Heart right ventricle (tissue), 16 donors: ENCODE measurements around the gene ATP10A. TPM values are rescaled to one million over a fixed set of nuclear protein-coding genes. Genes with fewer than 3 reads are reported as not detected.
"Not testable (repeated sequence)": the region's sequence is repeated elsewhere in the genome, so short reads cannot be mapped to it uniquely, and the experiment has no call there.

Experiments
- ATAC-seq, 8 donors: fragments of 200-7000 bp; cut with Tn5 transposase; one replicate each; pipeline ENCODE4 v1.9.1; 2020; ENCODE audit warnings: mild to moderate bottlenecking in 8 of 8, moderate library complexity in 8 of 8, moderate number of reproducible peaks in 1 of 8
- DNase-seq, 2 donors: peaks; one replicate each; pipeline ENCODE4 v3.0.0-alpha.2; 2020
- H3K27ac ChIP-seq, 10 donors: fragments of 200-600 bp; sonication (generic) in 2 of 10; one replicate each; pipeline versions ENCODE4 v1.5.0 to v1.8.0; 2020 to 2022; ENCODE audit warnings: mild to moderate bottlenecking in 3 of 10
- H3K27me3 ChIP-seq, 7 donors: fragments of 200-600 bp; one replicate each; pipeline ENCODE4 v1.8.0; 2021 to 2022; ENCODE audit warnings: mild to moderate bottlenecking in 2 of 7
- H3K36me3 ChIP-seq, 9 donors: fragments of 200-600 bp; sonication (generic) in 1 of 9; one replicate each; pipeline versions ENCODE4 v1.5.0 to v1.8.0; 2020 to 2022; ENCODE audit warnings: mild to moderate bottlenecking in 2 of 9
- H3K4me1 ChIP-seq, 9 donors: fragments of 200-600 bp; sonication (generic) in 1 of 9; one replicate each; pipeline versions ENCODE4 v1.5.0 to v1.8.0; 2020 to 2022; ENCODE audit warnings: mild to moderate bottlenecking in 4 of 9
- H3K4me3 ChIP-seq, 10 donors: fragments of 200-600 bp; sonication (generic) in 2 of 10; one replicate each; pipeline versions ENCODE4 v1.5.0 to v1.8.0; 2020 to 2022; ENCODE audit warnings: mild to moderate bottlenecking in 7 of 10, moderate library complexity in 2 of 10
- H3K9me3 ChIP-seq, 11 donors: fragments of 200-600 bp in 10 of 11; sonication (generic) in 2 of 11; one replicate each; pipeline versions ENCODE4 v1.5.0 to v1.8.0; 2013 to 2022; ENCODE audit warnings: mild to moderate bottlenecking in 2 of 11, control low read depth in 1 of 11, moderate library complexity in 1 of 11
- CTCF ChIP-seq, 9 donors: fragments of 200-600 bp; sonication (generic) in 2 of 9; IDR thresholded peaks; one replicate each; pipeline versions ENCODE4 v1.5.0 to v1.8.0; 2021 to 2022; ENCODE audit warnings: antibody characterized with exemption in 9 of 9, mild to moderate bottlenecking in 5 of 9, moderate library complexity in 1 of 9
- WGBS, 2 donors: extraction: QIAGEN DNeasy Blood & Tissue Kit; methylation state at CpG; one replicate each; pipeline ENCODE4 v1.1.7; 2013; ENCODE audit warnings: inconsistent platforms in 1 of 2; 5-methylcytosine and 5-hydroxymethylcytosine counted together
- intact Hi-C, 10 donors: fragments of 100-400 bp; cut with DNase I; formaldehyde crosslinking; loops; one replicate each; pipeline versions ENCODE4 v1.11.1 to v1.14.2; 2022
- polyA plus RNA-seq, 2 donors: library from polyadenylated mRNA; stranded (reverse); fragments of 200-250 nt; gene quantifications; one replicate each; pipeline ENCODE4 v1.2.3, GENCODE V29; 2013
- total RNA-seq, 10 donors: library from RNA; stranded (reverse); fragmentation: NEBNext Ultra II Directional in 3 of 10; extraction: Animal tissue kit (Norgen Biotek cat#: 25700) in 3 of 10; gene quantifications; one replicate each; pipeline versions ENCODE4 v1.2.1 to v1.2.4, GENCODE V29; 2021 to 2023
- donor health status: Arrhythmogenic right ventricular cardiomyopathy.
- donor health status: ischemic (EF 13 %, LVEDD 7.1; RV severe dilation, severe dysfunction).
- donor health status: healthy with polysubstance abuse.
- donor health status: DM: no; HTN: yes; CAD: no.
- donor health status: DM: no; HTN: no; CAD: no.
- donor health status: ischemic (EF 25% LVEDD 6.9; RV normal size, moderate dysfunction).
- donor health status: ischemic (EF 25% LVEDD 5.7; RV mildly dilated, moderate dysfunction).
- donor health status: healthy.
- donor health status: DM: yes; HTN: yes; CAD: no.
- donor health status: Ischemic cardiomyopathy.
- donor health status: ischemic (EF 35%, LVEDD 5.7; RV mildly dilated, moderate dysfunction).
- donor health status: nonischemic (EF 11% LVEDD 7.7; RV severe dilation, severe dysfunction).
- donor health status: DM: yes; HTN: yes; CAD: no.
- donor health status: PGD.
- donor health status: ischemic (EF 29% LVEDD 5.4; RV normal size, mild dysfunction).
- donor health status: nonischemic (EF 23%, LVEDD 6.1; RV moderate dilation, normal function).

The ATP10A gene
- total and polyA plus RNA-seq, 12 donors = 0.45 to 2.2 (median 0.89) TPM

- H3K27me3 ChIP-seq = peaks cover 0 to 1% (median 0%) of the 10 kb centered on the region in 7 donors
- DNase-seq (no peak), ATAC-seq (no peak)
- H3K36me3 ChIP-seq = no peaks in the 10 kb centered on the region
- H3K4me3 ChIP-seq = no peak overlapping the region
- peaks cover 0 to 7% (median 0%) of the 10 kb centered on the region in 9 donors for H3K4me1 ChIP-seq
- no peak for TF ChIP-seq CTCF (IDR thresholded peaks at IDR 0.05)
- H3K9me3 ChIP-seq = no peaks in the 10 kb centered on the region
- no peak overlapping the region for H3K27ac ChIP-seq
- 63 to 68% methylated on average over 5 of the region's 5 CpGs for WGBS, 2 donors
- intact Hi-C loops = no loop called here
Measured at GRCh38 chr15:25884370-25884769, 21.2 kb upstream of the ATP10A start.

GRCh38 chr15:25883463-25884259, 20.5 kb upstream of the ATP10A start:
- H3K27ac ChIP-seq = no peak overlapping the region
- TF ChIP-seq CTCF (IDR thresholded peaks at IDR 0.05) = no peak
- ATAC-seq = no peak

GRCh38 chr15:25882466-25882865, 19.3 kb upstream of the ATP10A start:
- ATAC-seq = no peak
- 66 to 75% methylated on average over 2 of the region's 2 CpGs for WGBS, 2 donors
- TF ChIP-seq CTCF (IDR thresholded peaks at IDR 0.05) = no peak
- no peaks in the 10 kb centered on the region for H3K9me3 ChIP-seq
- intact Hi-C loops = no loop called here
- no peak overlapping the region for H3K4me3 ChIP-seq
- H3K27me3 ChIP-seq = no peaks in the 10 kb centered on the region
- no peak for DNase-seq
- H3K4me1 ChIP-seq = peaks cover 0 to 7% (median 0%) of the 10 kb centered on the region in 9 donors
- H3K36me3 ChIP-seq = no peaks in the 10 kb centered on the region
- no peak overlapping the region for H3K27ac ChIP-seq

More at GRCh38 chr15:25883463-25884259, 20.5 kb upstream of the ATP10A start:
- no peak for DNase-seq
- Histone ChIP-seq H3K36me3 (no peaks in the 10 kb centered on the region), H3K9me3 (no peaks in the 10 kb centered on the region), H3K27me3 (no peaks in the 10 kb centered on the region), H3K4me1 (peaks cover 0 to 7% (median 0%) of the 10 kb centered on the region in 9 donors), H3K4me3 (no peak overlapping the region)
- 54 to 83% methylated on average over 6 of the region's 6 CpGs for WGBS, 2 donors
- intact Hi-C loops = no loop called here

- 85 to 90% methylated on average over 6 of the region's 6 CpGs for WGBS, 2 donors
- H3K4me1 ChIP-seq, H3K27me3 ChIP-seq, DNase-seq, H3K36me3 ChIP-seq, ATAC-seq, intact Hi-C loops, H3K9me3 ChIP-seq, H3K27ac ChIP-seq, H3K4me3 ChIP-seq: not testable (repeated sequence)
Measured at GRCh38 chr15:25880877-25881276, 17.8 kb upstream of the ATP10A start.

- H3K4me1 ChIP-seq = no peaks in the 10 kb centered on the region
- no peaks in the 10 kb centered on the region for H3K27me3 ChIP-seq
- 85 to 91% methylated on average over 1 of the region's 1 CpG for WGBS, 2 donors
- intact Hi-C loops = no loop called here
- H3K27ac ChIP-seq = no peak overlapping the region
- no peaks in the 10 kb centered on the region for H3K9me3 ChIP-seq
- DNase-seq = no peak
- H3K36me3 ChIP-seq = no peaks in the 10 kb centered on the region
- no peak for ATAC-seq
- H3K4me3 ChIP-seq = no peak overlapping the region
- no peak for TF ChIP-seq CTCF (IDR thresholded peaks at IDR 0.05)
Measured at GRCh38 chr15:25880411-25880810, 17.3 kb upstream of the ATP10A start.
